ENCODE measurements around the gene CNOT4.

- TF ChIP-seq CTCF (IDR thresholded peaks at IDR 0.05), result no peak
- no peak for TF ChIP-seq HDAC2 (IDR thresholded peaks at IDR 0.05)
- TF ChIP-seq CHD4 (IDR thresholded peaks at IDR 0.05; ENCODE audit: borderline replicate concordance), result no peak
- no peak for TF ChIP-seq MAFK (IDR thresholded peaks at IDR 0.05; ENCODE audit: partially characterized antibody)
These were observed 112.2 kb downstream of the CNOT4 start for GRCh38 chr7:135397689-135398088.
